Fibroblast of lung (primary cell): ENCODE data around the gene TUBB3. TPM values are rescaled to one million over a fixed set of nuclear protein-coding genes. Genes with fewer than 3 reads are reported as not detected.

Experiments
- DNase-seq, 2 donors: peaks; one replicate each; pipeline versions ENCODE4 v3.0.0 to v3.0.0-alpha.2; 2010; ENCODE audit warnings: low read depth in 2 of 2
- H2AFZ ChIP-seq: 2 replicates; pipeline ENCODE4 v1.5.1; 2012; ENCODE audit warnings: low read length, control low read depth, inconsistent platforms
- H3K27ac ChIP-seq: 2 replicates; pipeline ENCODE4 v1.5.1; 2011; ENCODE audit warnings: low read length, control low read depth; ENCODE audit not compliant: insufficient read depth
- H3K27me3 ChIP-seq: 2 replicates; pipeline ENCODE4 v1.5.1; 2011; ENCODE audit warnings: mild to moderate bottlenecking, low read length; ENCODE audit not compliant: control insufficient read depth, insufficient read depth
- H3K36me3 ChIP-seq: 2 replicates; pipeline ENCODE4 v1.5.1; 2011; ENCODE audit warnings: low read length; ENCODE audit not compliant: control insufficient read depth, insufficient read depth
- H3K4me1 ChIP-seq: 2 replicates; pipeline ENCODE4 v1.5.1; 2011; ENCODE audit warnings: low read length; ENCODE audit not compliant: control insufficient read depth, insufficient read depth; ENCODE audit errors: extremely low read depth
- H3K4me2 ChIP-seq: 2 replicates; pipeline ENCODE4 v1.5.1; 2011; ENCODE audit warnings: low read length, control low read depth; ENCODE audit not compliant: insufficient read depth; ENCODE audit errors: extremely low read depth
- H3K4me3 ChIP-seq, 4 experiments: fragments of 200-600 bp in 1 of 4; sonication (generic) in 1 of 4; replicated peaks in 1 of 4; 2 replicates each; pipeline ENCODE4 v1.5.1; 2011 to 2016; ENCODE audit warnings: low read length in 4 of 4, low read depth in 3 of 4, mild to moderate bottlenecking in 3 of 4, control low read depth in 2 of 4, inconsistent platforms in 1 of 4, mixed read lengths in 1 of 4; ENCODE audit not compliant: insufficient read depth in 1 of 4; ENCODE audit errors: control extremely low read depth in 1 of 4
- H3K79me2 ChIP-seq: 2 replicates; pipeline ENCODE4 v1.5.1; 2012; ENCODE audit warnings: mild to moderate bottlenecking, low read length, inconsistent platforms; ENCODE audit not compliant: control insufficient read depth, insufficient read depth
- H3K9ac ChIP-seq: 2 replicates; pipeline ENCODE4 v1.5.1; 2011; ENCODE audit warnings: mild to moderate bottlenecking, low read length, control low read depth; ENCODE audit not compliant: insufficient read depth
- H3K9me3 ChIP-seq: 2 replicates; pipeline ENCODE4 v1.5.1; 2012; ENCODE audit warnings: low read depth, low read length; ENCODE audit not compliant: control insufficient read depth, insufficient read depth
- H4K20me1 ChIP-seq: 2 replicates; pipeline ENCODE4 v1.5.1; 2011; ENCODE audit warnings: low read length; ENCODE audit not compliant: control insufficient read depth, insufficient read depth; ENCODE audit errors: extremely low read depth
- CTCF ChIP-seq, 2 donors: IDR thresholded peaks in 1 of 2; conservative IDR thresholded peaks in 1 of 2; 1 replicate in 1 of 2; 2 replicates in 1 of 2; pipeline ENCODE4 v1.5.1; 2011 to 2012; ENCODE audit warnings: low read length in 2 of 2, control low read depth in 1 of 2, inconsistent platforms in 1 of 2, low read depth in 1 of 2, mild to moderate bottlenecking in 1 of 2
- EZH2 ChIP-seq: IDR thresholded peaks from 2 replicates; pipeline ENCODE4 v1.5.1; 2012; ENCODE audit warnings: low read length, control low read depth, mild to moderate bottlenecking; ENCODE audit errors: missing control alignments
- polyA plus RNA-seq, 2 donors: library from polyadenylated mRNA; depleted of rRNA in 1 of 2; stranded (reverse) in 1 of 2; unstranded in 1 of 2; fragments of >200 nt; gene quantifications; 2 replicates each; pipeline ENCODE4 v1.2.1, GENCODE V29; 2011 to 2012; ENCODE audit warnings: missing spikeins in 1 of 2
- total RNA-seq: library from RNA; depleted of rRNA; stranded (reverse); fragments of >200 nt; gene quantifications from 2 replicates; pipeline ENCODE4 v1.2.1, GENCODE V29; 2014

The TUBB3 gene
- total and polyA plus RNA-seq, 2 donors (not counting 1 experiment from before 2014, with no cell fraction given), result 134 to 294 TPM

- H2AFZ ChIP-seq, result no peak overlapping the region
- H3K4me2 ChIP-seq, result no peak overlapping the region
- H3K36me3 ChIP-seq, result peaks cover 38% of the 10 kb centered on the region
- no peaks in the 10 kb centered on the region for H4K20me1 ChIP-seq
- no peak overlapping the region for H3K9ac ChIP-seq
- H3K79me2 ChIP-seq, result no peaks in the 10 kb centered on the region
- peaks cover 3% of the 10 kb centered on the region for H3K4me1 ChIP-seq
- no peaks in the 10 kb centered on the region for H3K9me3 ChIP-seq
- no peak overlapping the region for H3K27ac ChIP-seq
- TF ChIP-seq CTCF (conservative IDR thresholded peaks at IDR 0.05 in 1 of 2, IDR thresholded peaks at IDR 0.05 in 1 of 2; ENCODE audit: low read depth in 1 of 2, low read length in 2 of 2), result no peak
- TF ChIP-seq EZH2, result no peak
- no peak overlapping the region for H3K4me3 ChIP-seq
- no peaks in the 10 kb centered on the region for H3K27me3 ChIP-seq
- DNase-seq, result no peak
Measured at GRCh38 chr16:89911375-89911774, 11.8 kb upstream of the TUBB3 start.

- Histone ChIP-seq H3K79me2 (no peaks in the 10 kb centered on the region), H3K27me3 (no peaks in the 10 kb centered on the region), H4K20me1 (no peaks in the 10 kb centered on the region), H2AFZ (no peak overlapping the region), H3K27ac (no peak overlapping the region), H3K4me2 (no peak overlapping the region), H3K4me3 (no peak overlapping the region), H3K9ac (no peak overlapping the region), H3K9me3 (no peaks in the 10 kb centered on the region), H3K4me1 (peaks cover 3% of the 10 kb centered on the region), H3K36me3 (peaks cover 33% of the 10 kb centered on the region)
- TF ChIP-seq EZH2, result no peak
- no peak for TF ChIP-seq CTCF (conservative IDR thresholded peaks at IDR 0.05 in 1 of 2, IDR thresholded peaks at IDR 0.05 in 1 of 2; ENCODE audit: low read depth in 1 of 2, low read length in 2 of 2)
- DNase-seq, result no peak
Measured at GRCh38 chr16:89912143-89912542, 11.0 kb upstream of the TUBB3 start.

- Histone ChIP-seq H3K4me2 (no peak overlapping the region), H2AFZ (no peak overlapping the region), H4K20me1 (no peaks in the 10 kb centered on the region), H3K4me3 (no peak overlapping the region), H3K4me1 (peaks cover 3% of the 10 kb centered on the region), H3K27ac (no peak overlapping the region), H3K79me2 (no peaks in the 10 kb centered on the region), H3K36me3 (peaks cover 33% of the 10 kb centered on the region), H3K9ac (no peak overlapping the region), H3K9me3 (no peaks in the 10 kb centered on the region), H3K27me3 (no peaks in the 10 kb centered on the region)
- no peak for DNase-seq
- TF ChIP-seq CTCF (conservative IDR thresholded peaks at IDR 0.05 in 1 of 2, IDR thresholded peaks at IDR 0.05 in 1 of 2; ENCODE audit: low read depth in 1 of 2, low read length in 2 of 2), result no peak
- no peak for TF ChIP-seq EZH2
Measured at GRCh38 chr16:89912627-89913026, 10.5 kb upstream of the TUBB3 start.
